HG02970 (cell line): ENCODE measurements around the gene PIAS3.
"Not testable (repeated sequence)": the region's sequence is repeated elsewhere in the genome, so short reads cannot be mapped to it uniquely, and the experiment has no call there.

Source experiments
- ATAC-seq: cut with Tn5 transposase; IDR thresholded peaks from one replicate; pipeline ENCODE4 v1.9.1; 2021; ENCODE audit warnings: mild to moderate bottlenecking, moderate library complexity, moderate number of reproducible peaks; ENCODE audit not compliant: unreplicated experiment, low FRiP score

Gene PIAS3

GRCh38 chr1:145827966-145828365, 30.9 kb downstream of the PIAS3 start:
- ATAC-seq = no peak

DNA sequence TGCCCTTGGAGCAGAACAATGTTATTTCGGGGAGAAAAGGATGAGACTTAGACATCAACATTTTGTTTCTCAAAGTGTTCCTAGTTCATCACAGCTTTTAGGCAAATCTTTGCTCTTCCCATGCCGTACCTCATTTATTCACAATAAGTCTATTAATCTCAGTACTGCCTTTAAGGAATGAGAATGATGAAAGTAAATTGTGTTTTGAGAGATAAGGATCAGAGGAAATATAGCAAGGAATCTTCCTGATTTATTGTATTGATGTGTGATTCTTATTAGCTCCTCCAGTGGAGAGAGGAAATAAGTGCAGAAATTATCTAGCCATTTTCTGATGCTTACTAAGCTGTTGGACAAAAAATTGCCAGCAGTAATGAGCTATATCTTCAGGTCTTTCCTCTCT, 32.9 kb downstream of the PIAS3 start:
- ATAC-seq = no peak

- ATAC-seq = no peak
Measured at GRCh38 chr1:145824499-145824842, 34.4 kb downstream of the PIAS3 start.

DNA sequence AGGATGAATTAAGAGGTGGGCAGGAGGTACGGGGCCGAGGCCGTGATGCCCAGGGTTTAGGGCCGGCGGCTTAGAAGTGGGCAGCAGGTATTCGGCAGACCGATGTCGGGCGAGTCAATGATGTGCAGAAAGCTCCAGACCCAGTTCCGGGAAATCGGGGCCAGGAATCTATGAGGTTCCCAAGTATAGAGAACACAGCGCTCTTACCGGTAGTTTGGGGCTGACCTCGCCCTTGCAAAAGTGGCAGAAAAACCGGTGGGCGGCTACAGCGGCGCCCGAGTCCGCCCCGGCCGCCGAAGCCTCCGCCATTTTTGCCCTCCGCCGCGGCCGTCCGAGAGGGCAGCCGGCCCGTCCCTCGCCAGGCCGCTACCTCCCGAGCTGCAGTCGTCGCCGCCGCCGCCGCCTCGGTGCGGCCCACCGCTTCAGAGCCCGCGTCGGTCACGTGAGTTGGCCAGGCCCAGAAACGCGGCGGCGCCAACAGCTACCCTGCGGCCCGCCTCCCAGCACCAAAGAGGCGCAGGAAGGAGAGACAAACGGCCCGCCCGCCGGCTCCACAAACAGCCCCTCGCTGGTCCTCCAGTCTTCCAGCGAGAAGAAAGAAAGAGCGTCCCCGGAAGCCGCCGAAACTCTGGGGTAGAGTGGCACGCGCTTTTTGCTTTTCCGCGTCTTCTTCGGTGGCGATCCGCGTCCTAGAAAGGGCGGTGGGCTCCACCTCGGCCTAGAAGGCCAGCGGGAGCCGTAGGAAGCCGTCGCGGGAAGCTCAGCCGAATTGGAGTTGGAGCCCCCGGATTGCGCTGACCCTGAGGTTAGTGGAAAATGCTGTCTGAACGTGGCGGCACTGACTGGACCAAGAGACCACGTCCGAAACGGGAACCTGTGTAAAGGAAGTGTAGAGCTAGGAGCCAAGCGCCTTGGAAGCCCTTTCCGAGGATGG, 35.0 kb downstream of the PIAS3 start, which contains the start of the genes POLR3C and RNF115:
TSS of gene POLR3C (plus strand) at position 636 of the 934 bp plus-strand sequence. CDS start 1,577 bp downstream, outside the sequence.
TSS of gene RNF115 (minus strand) at position 531 of the 934 bp plus-strand sequence. CDS start at position 309, 222 bp downstream.
- ATAC-seq = peak; percentile 78

DNA sequence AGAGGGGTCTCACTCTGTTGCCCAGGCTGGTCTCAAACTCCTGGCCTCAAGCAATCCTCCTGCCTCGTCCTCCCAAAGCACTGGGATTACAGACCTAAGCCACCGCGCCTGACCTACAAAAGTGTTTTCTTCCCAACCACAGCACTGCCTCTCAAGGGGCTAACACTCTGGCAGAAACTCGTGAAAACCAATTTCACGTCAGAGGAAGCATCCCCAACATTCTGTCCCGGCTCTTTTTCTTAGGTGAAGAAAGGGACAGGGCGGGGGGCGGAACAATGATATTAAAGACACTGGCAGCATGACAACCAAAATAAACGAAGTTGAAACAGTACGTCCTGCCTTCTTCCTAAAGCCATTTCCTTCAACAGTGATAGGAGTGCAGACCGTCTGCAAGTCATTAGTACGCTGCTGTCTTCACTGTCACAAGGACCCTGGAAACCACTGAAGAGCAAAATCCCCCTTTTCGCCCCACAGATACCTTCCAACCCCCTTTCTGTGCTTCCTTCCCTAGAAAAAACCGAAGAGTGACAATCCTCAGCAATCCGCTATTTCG, 36.0 kb downstream of the PIAS3 start:
- not testable (repeated sequence) for ATAC-seq

DNA sequence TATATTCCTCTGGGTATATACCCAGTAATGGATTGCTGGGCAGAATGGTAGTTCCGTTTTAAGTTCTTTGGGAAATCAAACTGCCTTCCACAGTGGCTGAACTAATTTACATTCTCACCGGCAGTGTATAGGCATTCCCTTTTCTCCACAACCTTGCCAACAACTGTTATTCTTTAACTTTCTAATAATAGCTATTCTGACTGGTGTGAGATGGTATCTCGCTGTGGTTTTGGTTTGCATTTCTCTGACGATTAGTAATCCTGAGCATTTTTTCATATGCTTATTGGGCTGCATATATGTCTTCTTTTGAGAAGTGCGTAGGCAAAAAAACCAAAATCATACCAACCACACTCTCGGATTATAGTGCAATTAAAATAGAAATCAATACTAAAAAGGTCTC, 40.8 kb downstream of the PIAS3 start:
- ATAC-seq = not testable (repeated sequence)

DNA sequence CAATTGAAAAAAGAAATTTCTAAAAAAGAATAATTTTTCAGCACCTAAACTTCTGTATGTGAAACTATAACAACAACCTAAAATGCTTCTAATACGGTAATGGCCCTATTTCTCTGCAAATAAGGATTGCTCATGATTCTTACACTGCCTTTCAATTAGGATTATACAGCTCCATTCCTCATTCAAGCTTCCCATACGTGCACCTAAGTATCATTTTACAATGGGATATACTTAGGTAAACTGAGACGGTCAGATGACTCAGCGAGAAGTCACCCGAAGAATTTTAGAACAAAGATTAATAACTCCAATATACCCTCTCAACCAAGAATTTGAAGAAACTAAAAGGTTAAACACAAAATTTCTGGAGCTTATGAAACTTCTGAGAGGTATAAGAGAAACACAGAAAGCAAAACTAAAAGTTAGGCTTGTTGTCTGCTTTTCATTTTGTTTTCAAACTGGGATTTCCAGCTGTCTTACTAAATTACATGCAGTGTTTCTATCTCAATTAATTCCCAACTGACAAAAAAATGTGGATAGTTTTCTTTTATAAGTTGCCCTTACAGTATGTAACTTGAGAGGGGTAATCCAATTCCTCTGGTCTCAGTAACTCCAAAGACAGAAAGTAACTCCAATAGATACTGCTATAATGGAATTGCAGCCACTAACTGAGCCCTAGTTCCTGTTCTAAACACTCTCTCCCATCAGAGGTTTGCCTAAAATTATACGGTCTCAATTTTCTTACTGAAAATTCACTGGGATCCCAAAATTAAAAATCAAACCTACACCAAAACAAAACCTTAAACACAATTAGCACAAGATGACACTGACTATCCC, 45.7 kb downstream of the PIAS3 start:
- ATAC-seq = not testable (repeated sequence)

GRCh38 chr1:145806844-145807243, 52.0 kb downstream of the PIAS3 start:
- no peak for ATAC-seq

DNA sequence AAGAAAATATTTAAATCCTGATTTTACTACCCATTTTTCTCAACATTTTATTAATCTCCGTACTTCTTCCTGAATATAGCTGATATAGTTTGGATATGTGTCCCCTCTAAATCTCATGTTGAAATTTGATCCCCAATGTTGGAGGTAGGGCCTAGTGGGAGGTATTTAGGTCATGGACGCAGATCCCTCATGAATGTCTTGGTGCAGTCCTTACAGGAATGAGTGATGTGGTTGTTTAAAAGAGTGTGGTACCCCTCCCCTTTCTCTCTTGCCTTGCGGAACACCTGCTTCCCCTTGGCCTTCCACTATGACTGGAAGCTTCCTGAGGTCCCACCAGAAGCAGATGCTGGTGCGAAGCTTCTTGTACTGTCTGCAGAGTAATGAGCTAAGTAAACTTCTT, 52.5 kb downstream of the PIAS3 start:
- ATAC-seq = no peak

DNA sequence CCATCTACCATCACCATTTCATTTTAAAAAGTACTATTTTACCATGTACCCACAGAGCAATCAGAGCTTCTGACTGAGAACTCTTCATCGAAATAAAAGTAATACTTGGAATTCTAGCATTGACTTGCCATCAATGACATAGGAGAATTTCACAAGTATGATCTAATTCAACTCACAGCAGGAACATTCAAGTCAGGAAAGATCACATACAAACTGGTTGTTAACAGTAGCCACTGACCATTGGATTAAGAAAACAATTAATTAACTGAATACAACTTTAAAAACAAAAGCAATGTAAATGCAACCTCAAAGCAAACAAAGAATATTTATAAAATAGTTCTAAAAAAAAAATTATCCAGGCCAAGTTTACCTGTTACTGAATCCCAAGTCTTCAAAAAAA, 53.8 kb downstream of the PIAS3 start:
- no peak for ATAC-seq

DNA sequence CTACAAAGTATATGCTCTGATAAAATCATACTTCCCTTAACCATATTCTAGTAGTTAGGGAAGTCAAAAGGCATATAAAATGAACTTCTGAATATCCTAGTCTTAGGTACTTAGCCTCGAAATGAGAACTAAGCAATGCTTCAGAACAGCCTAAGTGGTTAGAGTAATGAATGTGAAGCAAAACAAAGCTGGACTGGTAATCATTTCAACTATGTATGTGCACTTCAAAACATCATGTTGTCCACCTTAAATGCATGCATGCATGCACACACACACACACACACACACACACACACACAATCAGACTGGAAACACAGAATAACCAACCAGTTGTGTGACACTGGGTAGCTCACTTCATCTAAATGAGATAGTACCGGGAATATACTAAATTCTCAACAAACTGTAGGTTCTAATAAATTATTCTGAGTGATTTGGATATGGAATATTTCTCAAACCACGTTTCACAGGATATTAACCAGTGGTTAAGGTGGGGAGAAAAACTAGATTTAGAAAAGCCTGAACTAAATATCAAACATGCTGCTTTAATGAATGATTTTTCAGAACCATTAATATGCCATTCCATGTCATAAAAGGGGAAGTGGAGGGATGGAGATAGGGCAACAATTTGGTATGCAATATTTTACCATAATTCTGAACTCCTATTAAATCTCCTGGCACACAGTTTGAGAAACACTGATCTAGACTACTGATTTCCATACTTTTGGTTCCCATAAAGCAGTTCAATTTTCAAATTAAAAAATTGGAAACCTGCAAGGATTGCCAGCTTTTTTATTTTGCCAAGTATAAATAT, 54.4 kb downstream of the PIAS3 start:
- ATAC-seq = no peak

- no peak for ATAC-seq
Measured at GRCh38 chr1:145799806-145800205, 59.1 kb downstream of the PIAS3 start.
